ENCODE results near the gene CXCR6. TPM values are rescaled to one million over a fixed set of nuclear protein-coding genes. Genes with fewer than 3 reads are reported as not detected.

Gene CXCR6
- 0.45 TPM for polyA plus RNA-seq (ENCODE audit: insufficient read length)

GRCh38 chr3:45943207-45943846, at the start of gene CXCR6:
Gene CXCR6, plus strand, starts transcription at chr3:45943464. Its CDS starts 3,018 bp downstream, at chr3:45946482.
- DNase-seq, result no peak

GRCh38 chr3:45894015-45894414, 49.2 kb upstream of the CXCR6 start:
- no peak for DNase-seq

- no peak for DNase-seq
These were observed 47.4 kb upstream of the CXCR6 start for GRCh38 chr3:45895686-45896468.

- no peak for DNase-seq
These were observed 46.3 kb upstream of the CXCR6 start for GRCh38 chr3:45896956-45897355.

- no peak for DNase-seq
These were observed 38.3 kb upstream of the CXCR6 start for GRCh38 chr3:45904931-45905330.

GRCh38 chr3:45905755-45906154, 37.5 kb upstream of the CXCR6 start:
- DNase-seq, result no peak

- no peak for DNase-seq
These were observed 36.4 kb upstream of the CXCR6 start for GRCh38 chr3:45906681-45907407.

- DNase-seq, result no peak
These were observed 35.2 kb upstream of the CXCR6 start for GRCh38 chr3:45907769-45908705.

GRCh38 chr3:45908761-45909160, 34.5 kb upstream of the CXCR6 start:
- no peak for DNase-seq

- no peak for DNase-seq
These were observed 33.7 kb upstream of the CXCR6 start for GRCh38 chr3:45909542-45909941.

GRCh38 chr3:45910892-45911291, 32.4 kb upstream of the CXCR6 start:
- DNase-seq, result no peak

GRCh38 chr3:45911511-45912226, 31.6 kb upstream of the CXCR6 start:
- DNase-seq, result no peak

GRCh38 chr3:45912435-45912834, 30.8 kb upstream of the CXCR6 start:
- no peak for DNase-seq

- DNase-seq, result no peak
These were observed 28.8 kb upstream of the CXCR6 start for GRCh38 chr3:45914362-45915058.

GRCh38 chr3:45915059-45915439, 28.2 kb upstream of the CXCR6 start:
- no peak for DNase-seq

- DNase-seq, result no peak
These were observed 27.6 kb upstream of the CXCR6 start for GRCh38 chr3:45915518-45916231.

GRCh38 chr3:45917146-45917898, 25.9 kb upstream of the CXCR6 start:
- no peak for DNase-seq

GRCh38 chr3:45921158-45922038, 21.9 kb upstream of the CXCR6 start:
- DNase-seq, result no peak

- no peak for DNase-seq
These were observed 21.3 kb upstream of the CXCR6 start for GRCh38 chr3:45922039-45922326.

Measured in hindlimb muscle (tissue), 1 donor.